Muscle of arm (tissue), 14 donors: ENCODE measurements around the gene SCLT1. TPM values are rescaled to one million over a fixed set of nuclear protein-coding genes. Genes with fewer than 3 reads are reported as not detected.
"Not testable (repeated sequence)": the region's sequence is repeated elsewhere in the genome, so short reads cannot be mapped to it uniquely, and the experiment has no call there.

Source experiments
- DNase-seq: peaks from one replicate; pipeline ENCODE4 v3.0.0-alpha.2; 2013
- long read RNA-seq, 11 donors: transcript quantifications; one replicate each; lab custom pipeline, GENCODE V29; 2026
- polyA plus RNA-seq, 12 donors: library from polyadenylated mRNA; unstranded; fragments of 120-200 nt; gene quantifications; one replicate each; pipeline ENCODE4 v1.2.1, GENCODE V29; 2013; ENCODE audit not compliant: insufficient read length in 12 of 12

The SCLT1 gene
- 10 to 100 TPM in 6 of 12 donors, 1 to 10 TPM in 5, not detected in 1; 6.8 to 17.6 (median 10.0) TPM for polyA plus RNA-seq
- long read RNA-seq, donor 1, partial matches to known transcripts = 36 of 38 reads
- long read RNA-seq, donor 1, other reads (novel, unspliced or antisense) = 0 of 38 reads
- long read RNA-seq, donor 2, partial matches to known transcripts = 0 of 2 reads
- long read RNA-seq, donor 2, other reads (novel, unspliced or antisense) = 0 of 2 reads
- long read RNA-seq, donor 3 = 0 reads
- long read RNA-seq, donor 4 = 0 reads
- long read RNA-seq, donor 5, partial matches to known transcripts = 0 of 2 reads
- long read RNA-seq, donor 5, other reads (novel, unspliced or antisense) = 0 of 2 reads
- long read RNA-seq, donor 6, partial matches to known transcripts = 9 of 12 reads
- long read RNA-seq, donor 6, other reads (novel, unspliced or antisense) = 0 of 12 reads
- long read RNA-seq, donor 7 = 0 reads
- long read RNA-seq, donor 8, partial matches to known transcripts = 45 of 46 reads
- long read RNA-seq, donor 8, other reads (novel, unspliced or antisense) = 0 of 46 reads
- long read RNA-seq, donor 9 = 0 reads
- long read RNA-seq, donor 10 = 0 reads
- long read RNA-seq, donor 11, partial matches to known transcripts = 0 of 1 reads
- long read RNA-seq, donor 11, other reads (novel, unspliced or antisense) = 0 of 1 reads

DNA sequence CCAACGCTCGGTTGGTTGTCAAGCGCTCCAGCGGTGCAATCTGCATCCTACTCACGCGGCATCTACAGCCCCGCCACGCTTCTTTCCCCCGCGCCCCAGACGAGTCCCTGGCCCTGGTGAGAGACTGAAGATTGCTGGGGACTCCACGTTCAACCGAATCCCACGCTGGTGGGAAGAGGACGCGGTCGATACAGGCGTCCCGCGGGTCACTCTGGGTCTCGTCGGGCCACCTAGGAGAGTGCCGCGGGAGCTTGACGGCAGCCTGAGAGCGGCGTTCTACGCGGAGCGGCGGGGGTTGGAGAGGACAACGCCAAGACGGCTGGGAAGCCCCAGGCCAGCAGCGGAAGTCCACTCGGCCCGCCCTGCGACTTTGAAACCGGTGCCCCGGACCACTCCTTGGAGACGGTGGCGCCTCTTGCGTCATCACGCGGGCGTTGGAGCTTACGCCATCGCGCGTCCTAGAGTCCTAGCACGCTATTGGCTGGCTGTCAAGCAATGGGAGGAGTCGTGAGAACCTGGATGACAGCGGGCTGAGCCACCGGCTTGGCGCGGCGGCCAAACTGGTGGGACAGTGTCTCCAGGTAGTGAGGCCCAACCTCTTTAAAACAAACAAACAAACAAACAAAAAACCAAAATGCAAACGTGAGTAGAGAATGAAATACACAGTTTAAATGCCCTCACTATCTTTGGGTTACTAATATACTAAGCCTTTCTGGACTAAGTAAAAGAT lies at the start of gene SCLT1:
Gene SCLT1, minus strand, starts transcription at position 349 of the 730 bp plus-strand sequence. CDS start 436 bp downstream, outside the sequence.
- DNase-seq = peak; percentile 98

DNA sequence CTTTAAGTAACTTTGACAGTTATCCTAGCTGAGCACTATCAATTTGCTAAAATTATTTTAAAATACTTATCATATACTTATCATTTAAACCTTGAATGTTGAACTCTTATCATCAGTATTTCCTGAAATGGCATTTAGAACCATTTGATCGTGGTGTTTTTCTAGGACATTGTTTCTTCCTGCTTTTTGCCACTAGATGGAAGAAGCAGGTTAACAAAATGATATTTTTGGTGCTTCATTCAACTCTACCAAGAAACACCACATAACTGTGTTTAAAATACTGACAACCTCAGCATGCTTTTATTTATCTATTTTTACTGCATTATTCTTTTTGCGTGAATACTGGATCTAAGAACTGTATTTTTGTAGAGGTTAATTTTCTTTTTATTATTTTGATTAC lies 47.2 kb upstream of the SCLT1 start:
- DNase-seq = no peak

DNA sequence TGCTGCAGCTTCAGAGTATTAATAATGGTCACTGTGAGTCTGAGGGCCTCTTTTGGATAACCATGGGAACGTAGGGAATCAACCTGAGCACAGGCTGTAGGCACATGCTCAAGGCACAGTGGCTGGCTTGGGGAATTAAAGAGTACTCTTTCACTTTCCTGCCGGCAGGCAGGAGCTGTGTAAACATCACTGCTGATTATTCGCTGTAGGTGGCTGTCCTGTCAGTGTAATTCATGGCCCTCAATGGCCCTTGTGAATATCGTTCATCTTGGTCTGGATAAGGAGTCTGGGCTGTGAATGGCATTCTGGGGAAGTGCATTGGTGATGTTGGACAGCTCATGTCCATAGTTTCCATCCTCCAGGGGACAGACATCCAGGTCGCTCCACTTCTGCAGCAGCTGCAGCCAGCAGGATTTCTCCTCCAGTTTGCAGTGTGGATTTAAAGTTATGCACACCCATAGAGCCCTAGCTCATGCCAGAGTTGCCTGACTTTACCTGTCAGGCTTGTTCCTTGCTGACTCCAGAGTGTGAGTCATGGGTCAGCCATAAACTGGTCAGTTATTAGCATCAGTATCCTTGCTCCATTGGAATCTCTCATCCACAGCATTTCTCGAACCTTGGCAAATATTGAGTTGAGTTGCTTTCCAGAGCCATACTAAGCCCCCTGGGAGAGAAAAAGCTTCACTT lies 45.6 kb upstream of the SCLT1 start:
- no peak for DNase-seq

DNA sequence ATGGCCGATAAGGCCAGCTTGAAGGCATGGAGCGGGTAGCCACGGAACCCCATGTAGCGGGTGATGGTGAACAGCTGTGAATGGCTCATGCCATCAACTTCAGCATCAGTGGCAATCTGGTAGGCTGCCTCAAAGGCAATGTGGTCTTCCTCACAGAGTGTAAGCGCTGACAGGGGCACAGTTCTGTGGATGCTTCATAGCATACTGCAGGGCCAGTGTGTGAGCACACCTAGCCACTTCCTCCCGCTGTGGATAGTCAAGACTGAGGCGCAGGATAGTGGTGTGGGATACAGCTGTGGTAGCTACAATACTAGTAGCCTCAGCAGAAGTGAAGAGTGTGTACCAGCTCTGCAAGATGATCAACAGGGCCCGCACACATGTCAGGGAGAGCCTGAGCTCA lies 43.1 kb upstream of the SCLT1 start:
- no peak for DNase-seq

DNA sequence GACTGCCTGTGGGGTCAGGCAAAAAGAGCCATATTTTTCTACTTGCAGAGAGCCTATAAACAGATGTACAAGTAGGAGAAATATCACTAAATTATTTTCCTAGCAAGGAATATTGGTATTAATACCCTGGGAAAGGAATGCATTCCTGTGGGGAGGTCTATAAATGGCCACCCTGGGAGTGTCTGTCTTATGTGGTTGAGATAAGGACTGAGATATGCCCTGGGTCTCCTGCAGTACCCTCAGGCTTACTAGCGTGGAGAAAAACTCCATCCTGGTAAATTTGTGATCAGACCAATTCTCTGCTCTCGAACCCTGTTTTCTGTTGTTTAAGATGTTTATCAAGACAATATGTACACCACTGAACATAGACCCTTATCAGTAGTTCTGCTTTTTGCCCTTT lies 38.0 kb upstream of the SCLT1 start:
- no peak for DNase-seq

DNA sequence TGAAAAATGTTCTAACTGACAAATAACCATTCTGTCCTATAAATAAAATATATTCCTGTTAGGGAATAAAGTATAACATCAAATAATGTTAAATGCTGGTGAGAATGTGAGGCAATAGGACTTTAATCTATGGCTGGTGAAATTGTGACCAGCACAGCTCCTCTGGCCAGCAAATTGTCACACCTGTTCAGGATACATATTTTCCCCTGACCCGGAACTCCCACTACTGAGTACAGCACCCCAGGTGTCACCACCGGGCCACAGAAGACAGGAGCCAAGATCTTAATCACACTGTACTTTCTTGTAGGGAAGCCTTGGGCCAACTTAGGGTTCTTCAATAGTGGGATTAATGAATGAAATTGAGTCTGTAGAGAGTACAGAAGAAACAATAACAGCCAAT lies 35.8 kb upstream of the SCLT1 start:
- no peak for DNase-seq

DNA sequence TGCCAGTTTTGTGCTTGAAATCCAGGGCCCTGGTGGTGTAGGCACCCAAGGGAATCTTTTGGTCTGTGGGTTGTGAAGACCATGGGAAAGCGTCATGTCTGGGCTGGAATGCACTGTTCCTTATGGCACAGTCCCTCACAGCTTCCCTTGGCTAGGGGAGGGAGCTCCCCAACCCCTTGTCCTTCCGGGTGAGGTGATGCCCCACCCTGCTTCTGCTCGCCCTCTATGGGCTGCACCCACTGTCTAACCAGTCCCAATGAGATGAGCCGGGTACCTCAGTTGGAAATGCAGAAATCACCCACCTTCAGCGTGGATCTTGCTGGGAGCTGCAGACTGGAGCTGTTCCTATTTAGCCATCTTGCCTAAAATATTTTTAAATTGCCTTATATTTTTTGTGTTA lies 33.3 kb upstream of the SCLT1 start:
- not testable (repeated sequence) for DNase-seq

DNA sequence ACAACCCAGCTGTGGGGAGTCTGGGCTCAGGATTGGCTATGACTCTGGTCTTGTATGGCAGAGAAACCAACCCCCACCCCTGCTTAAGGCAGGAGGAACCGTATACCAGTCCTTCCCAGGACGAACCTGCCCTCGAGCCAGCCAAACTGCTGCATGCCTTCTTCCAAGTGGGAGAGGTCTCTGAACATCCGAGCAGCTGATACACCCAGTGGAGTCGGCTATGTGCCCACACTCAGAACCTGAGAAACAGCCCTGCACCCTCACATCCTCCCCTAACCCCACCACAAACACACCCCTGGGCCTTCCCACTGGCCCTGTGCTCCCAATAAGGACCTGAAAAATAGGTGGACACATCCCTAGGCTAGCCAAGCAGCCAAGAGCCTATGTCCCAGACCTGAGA lies 24.4 kb upstream of the SCLT1 start:
- DNase-seq = no peak

DNA sequence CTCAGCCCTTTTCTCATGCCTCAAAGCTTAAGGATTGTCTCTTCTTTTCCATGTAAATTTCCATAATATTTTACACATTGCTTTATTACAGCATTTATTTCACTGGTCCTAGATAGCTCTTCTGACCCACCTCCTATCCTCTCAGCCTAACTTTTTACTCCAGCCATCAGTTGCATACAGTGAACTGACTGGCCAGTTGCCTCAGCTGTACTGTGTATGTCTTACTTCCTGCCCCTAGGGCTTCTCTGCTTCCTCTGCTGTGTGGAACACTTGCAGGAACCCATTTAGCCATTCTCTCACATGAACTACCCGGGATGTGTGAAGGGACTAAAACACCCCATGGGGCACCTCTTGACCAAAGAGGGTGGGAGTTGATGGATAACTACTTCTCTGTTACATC lies 20.6 kb upstream of the SCLT1 start:
- DNase-seq = no peak

DNA sequence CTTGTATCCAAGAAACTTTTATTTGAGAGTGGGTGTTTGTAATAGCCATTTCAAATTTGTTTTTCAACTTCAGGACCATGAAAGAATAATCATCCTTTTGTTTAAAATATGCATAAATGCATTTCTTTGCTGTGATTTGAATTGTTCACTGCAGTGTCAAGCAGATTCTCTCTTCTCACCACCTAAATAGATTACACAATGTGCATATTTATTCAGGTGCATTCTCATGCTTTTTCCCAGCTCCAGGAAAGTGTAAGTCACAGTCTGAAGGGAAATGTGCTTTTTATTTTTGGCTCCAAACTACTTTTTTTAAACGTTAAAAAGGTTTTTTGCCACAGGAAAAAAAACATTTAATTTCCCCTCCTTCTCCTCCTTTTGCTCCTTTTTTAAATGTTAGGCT lies 20.1 kb upstream of the SCLT1 start:
- DNase-seq = no peak

DNA sequence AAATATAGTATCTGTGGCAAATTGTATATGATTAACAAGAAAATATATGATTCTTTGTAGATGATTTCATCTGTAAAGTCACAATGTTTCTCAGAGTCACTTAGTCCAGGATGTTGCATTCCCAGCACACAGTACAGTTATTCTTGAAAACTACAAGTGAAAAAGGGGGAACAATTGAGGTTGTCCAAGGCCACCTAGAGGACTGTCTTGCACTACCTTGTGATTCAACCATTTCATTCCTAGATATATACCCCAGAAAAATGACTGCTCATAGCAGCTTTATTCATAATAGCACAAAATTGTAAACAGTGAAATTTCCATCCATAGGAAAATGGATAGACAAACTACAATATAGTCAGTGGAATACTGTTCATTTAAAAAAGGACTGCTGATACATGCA lies 18.6 kb upstream of the SCLT1 start:
- DNase-seq = no peak

DNA sequence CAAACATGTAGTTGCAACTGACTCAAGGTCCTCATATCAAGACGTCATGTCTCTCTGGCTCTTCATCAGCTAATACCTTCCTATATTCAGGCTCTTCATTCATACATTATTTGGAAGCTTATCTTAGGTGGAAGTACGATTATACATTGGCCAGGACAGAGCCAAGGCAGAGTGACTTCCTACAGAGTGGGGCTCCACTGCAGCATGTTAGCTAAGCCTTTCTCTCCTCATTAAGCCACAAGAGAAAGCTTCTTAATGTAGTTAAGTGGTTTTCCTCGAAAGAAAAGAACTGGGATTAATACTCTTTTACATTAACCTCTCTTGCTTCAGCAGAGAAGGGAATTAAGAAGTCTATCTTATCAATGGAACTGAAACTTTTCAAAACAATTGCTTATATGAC lies 17.6 kb upstream of the SCLT1 start:
- DNase-seq = no peak

DNA sequence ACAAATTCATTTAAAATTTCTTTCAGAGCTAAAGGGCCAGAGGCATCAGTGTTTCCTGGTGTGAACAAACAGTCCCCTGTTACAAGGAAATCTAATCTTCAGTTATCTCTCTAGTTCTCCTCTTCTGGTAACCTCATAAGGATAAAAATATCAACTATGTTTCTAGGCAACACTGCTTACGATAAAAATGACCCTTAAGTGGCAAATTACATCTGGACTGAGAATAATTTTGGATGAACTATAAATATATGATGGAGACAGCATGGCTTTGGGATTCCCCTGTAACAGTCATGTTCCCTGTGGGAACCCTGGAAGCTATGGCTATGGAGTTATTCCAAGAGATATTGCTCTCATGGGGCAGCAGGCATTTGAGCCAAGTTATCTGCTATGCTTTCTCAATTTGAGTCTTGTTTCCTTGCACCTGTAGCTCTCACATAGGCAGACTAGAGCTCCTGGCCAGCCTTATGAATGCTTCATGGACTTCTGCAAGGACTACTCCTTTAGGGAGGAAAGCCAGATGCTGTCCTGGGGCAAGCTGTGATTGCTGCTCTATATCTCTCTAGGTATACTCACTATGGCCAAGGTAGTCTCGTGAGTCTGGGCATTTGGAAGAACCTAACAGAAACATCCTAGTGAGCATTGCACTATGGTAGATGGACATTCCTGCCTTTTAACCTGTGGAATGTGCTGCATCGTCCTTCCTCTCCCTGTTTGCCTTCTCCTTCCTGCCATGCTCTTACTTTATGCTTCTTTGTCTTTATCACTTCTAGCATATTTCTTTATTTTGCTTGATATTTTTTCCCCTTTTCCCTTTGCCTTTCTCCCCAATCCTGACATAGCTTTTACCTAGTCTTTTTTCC lies 16.9 kb upstream of the SCLT1 start:
- DNase-seq = no peak

DNA sequence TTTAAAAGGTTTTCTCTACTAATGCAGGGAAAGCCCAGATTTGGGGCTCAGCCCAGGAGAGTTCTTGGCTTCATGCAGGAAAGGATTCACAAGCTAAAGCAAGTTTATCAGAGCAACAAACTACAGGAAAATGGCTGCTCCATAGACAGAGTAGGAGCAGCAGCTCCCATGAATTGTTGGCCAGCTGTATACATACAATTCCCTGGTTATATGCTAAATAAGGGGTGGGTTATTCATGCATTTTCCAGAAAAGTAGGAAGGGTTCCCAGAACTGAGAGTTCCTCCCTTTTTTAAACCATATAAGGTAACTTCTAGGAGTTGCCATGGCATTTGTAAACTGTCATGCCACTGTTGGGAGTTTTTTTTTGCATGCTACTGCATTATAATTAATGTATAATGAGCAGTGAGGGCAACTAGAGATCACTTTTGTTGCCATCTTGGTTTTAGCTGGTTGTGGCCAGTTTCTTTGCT lies 5.2 kb upstream of the SCLT1 start:
- no peak for DNase-seq

DNA sequence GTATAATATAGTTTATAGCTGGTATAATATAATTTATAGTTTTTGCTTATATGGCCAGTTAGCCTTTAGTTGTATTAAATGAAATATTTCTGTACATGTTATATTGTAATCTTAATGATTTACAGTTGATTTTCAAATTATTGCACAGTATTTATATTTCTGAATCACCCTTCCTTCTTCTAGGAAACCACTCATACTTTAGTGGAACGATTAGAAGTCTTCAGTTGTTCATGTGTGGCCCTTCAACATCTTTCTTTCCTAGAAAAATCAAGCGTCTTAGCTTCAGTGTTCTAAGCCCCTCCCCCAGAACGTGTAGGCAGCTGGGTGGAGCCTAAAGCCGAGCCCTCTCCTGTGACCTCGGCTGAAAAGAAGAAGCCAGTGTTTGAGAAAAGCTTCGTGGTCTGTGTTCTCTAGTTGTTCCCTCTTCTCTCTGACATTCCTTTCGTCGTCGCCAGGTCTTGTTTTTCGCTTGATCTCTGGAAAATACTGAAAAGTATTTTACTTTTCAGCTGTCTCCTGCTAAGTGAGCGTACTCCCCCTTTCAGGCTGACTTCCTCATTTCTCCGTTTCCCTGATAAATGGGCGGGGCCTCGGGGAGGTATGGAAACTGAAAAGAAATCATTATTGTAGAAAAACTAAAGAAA lies 2.6 kb upstream of the SCLT1 start, which contains the start of gene C4orf33:
Gene C4orf33, plus strand, starts transcription at position 342 of the 644 bp plus-strand sequence. CDS start 6,459 bp downstream, outside the sequence.
- DNase-seq = peak; percentile 85

DNA sequence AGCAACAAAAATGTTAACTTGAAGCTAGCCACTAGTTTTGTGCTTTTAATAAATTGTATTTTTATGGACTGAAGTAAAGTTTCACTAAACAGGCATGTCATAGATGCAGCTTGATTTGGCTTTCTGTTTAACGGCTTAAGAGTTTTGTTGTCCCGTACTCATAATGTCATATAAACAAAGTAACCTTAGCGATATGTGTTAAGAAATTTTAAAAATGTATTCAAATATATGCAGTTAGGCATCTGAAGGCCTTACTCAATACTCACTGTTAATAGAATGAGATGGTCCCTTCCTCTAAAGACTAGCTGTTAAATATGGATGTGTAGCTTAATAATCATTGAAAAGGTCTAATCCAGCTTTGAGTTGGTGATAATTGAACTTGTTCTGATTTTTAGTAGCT lies 1.0 kb upstream of the SCLT1 start:
- DNase-seq = no peak

DNA sequence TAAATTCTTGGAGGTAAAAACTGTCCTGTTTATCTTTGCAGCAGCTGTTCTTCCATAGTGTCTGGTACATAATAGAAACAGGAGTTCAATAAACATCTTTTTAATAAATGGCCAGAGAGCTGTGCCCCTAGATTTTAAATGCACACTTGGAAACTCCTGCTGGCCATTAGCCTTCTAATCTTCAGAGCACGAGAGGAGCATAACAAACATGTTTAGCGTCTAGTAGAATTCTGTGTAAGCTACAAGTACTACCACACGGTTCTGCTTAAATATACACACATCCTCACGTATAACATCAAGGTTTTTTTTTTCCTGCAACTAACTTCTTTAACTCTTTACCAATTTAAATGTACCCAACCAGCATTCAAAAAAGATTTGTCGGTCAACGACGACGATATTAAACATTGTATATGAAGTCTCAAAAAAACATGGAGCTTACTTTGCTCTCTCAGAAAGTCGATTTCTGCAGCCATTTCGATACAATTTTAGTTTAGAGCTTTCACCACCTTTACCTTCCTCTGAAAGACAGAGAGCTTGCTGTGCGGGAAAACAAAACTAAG lies 628 bp downstream of the SCLT1 start:
- no peak for DNase-seq

DNA sequence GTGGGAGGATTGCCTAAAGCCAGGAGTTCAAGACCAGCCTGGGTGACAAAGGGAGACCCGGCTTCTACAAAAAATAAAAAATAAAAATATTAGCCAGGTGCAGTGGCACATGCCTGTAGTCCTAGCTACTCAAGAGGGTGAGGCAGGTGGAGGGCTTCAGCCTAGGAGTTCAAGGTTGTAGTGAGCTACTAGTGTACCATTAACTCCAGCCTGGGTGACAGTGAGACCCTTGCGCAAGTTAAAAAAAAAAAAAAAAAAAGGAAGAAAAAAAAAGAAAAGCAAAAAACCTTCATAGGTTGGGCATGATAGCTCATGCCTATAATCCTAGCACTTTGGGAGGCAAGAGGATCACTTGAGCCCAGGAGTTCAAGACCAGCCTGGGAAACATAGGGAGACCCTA lies 5.8 kb downstream of the SCLT1 start:
- DNase-seq = no peak

DNA sequence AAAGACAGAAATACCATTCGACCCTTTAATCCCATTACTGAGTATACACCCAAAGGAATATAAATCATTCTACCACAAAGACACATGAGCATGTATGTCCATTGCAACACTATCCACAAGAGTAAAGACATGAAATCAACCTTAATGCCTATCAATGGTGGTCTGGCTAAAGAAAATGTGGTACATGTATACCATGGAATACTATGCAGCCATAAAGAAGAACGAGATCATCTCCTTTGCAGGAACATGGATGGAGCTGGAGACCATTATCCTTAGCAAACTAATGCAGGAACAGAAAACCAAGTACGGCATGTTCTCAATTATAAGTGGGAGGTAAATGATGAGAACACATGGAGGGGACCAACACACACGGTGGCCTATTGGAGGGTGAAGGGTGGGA lies 7.9 kb downstream of the SCLT1 start:
- no peak for DNase-seq

DNA sequence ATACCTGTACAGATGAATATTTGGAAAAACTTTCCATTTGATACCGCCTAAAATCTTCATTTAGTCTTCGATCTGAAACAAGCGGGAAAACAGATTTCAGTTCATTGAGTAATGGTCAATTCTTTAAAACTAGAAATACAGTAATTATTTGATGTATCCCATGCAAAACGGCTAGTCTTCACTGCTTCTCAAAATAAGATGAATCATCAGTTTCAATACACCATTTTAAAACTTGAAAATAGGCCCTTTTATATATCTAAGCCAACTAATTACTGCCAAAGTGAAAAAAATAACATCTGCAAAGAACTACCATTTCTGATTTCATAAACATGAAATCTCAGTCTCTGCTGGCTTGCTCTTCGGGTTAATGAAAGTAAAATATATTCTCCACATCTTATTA lies 11.0 kb downstream of the SCLT1 start:
- no peak for DNase-seq
